Measurements from ENCODE around the gene ALDH3B1.
A peak's percentile ranks its signal among the peaks of the same experiment; 100 is the strongest.
"Not testable (repeated sequence)": the region's sequence is repeated elsewhere in the genome, so short reads cannot be mapped to it uniquely, and the experiment has no call there.

Gene ALDH3B1

GRCh38 chr11:67983951-67984350 is 26.2 kb upstream of the ALDH3B1 start:
- H3K27ac ChIP-seq: no peak overlapping the region
- no peak overlapping the region for H3K4me3 ChIP-seq (ENCODE audit: low read depth, low read length)
- no peak for DNase-seq
- no peaks in the 10 kb centered on the region for H3K27me3 ChIP-seq (ENCODE audit: insufficient read depth, low read depth, severe bottlenecking)
- no peaks in the 10 kb centered on the region for H3K36me3 ChIP-seq
- TF ChIP-seq CTCF (IDR thresholded peaks at IDR 0.05; ENCODE audit: low read depth, low read length): no peak
- no peaks in the 10 kb centered on the region for H3K9me3 ChIP-seq (ENCODE audit: severe bottlenecking)

GRCh38 chr11:67985302-67985701 is 24.8 kb upstream of the ALDH3B1 start:
- H3K4me3 ChIP-seq (ENCODE audit: low read depth, low read length); H3K27ac ChIP-seq; DNase-seq; H3K9me3 ChIP-seq (ENCODE audit: severe bottlenecking); H3K36me3 ChIP-seq; H3K27me3 ChIP-seq (ENCODE audit: insufficient read depth, low read depth, severe bottlenecking): not testable (repeated sequence)

- H3K4me3 ChIP-seq (ENCODE audit: low read depth, low read length); H3K27me3 ChIP-seq (ENCODE audit: insufficient read depth, low read depth, severe bottlenecking); H3K9me3 ChIP-seq (ENCODE audit: severe bottlenecking); DNase-seq; H3K36me3 ChIP-seq; H3K27ac ChIP-seq: not testable (repeated sequence)
Observed at GRCh38 chr11:67990546-67991346, 19.4 kb upstream of the ALDH3B1 start.

GRCh38 chr11:67991347-67992121 is 18.6 kb upstream of the ALDH3B1 start:
- not testable (repeated sequence) for H3K9me3 ChIP-seq (ENCODE audit: severe bottlenecking); H3K4me3 ChIP-seq (ENCODE audit: low read depth, low read length); DNase-seq; H3K27ac ChIP-seq; H3K36me3 ChIP-seq; H3K27me3 ChIP-seq (ENCODE audit: insufficient read depth, low read depth, severe bottlenecking)

GRCh38 chr11:67993821-67994220 is 16.3 kb upstream of the ALDH3B1 start:
- TF ChIP-seq CTCF (IDR thresholded peaks at IDR 0.05; ENCODE audit: low read depth, low read length): peak; percentile 71
- not testable (repeated sequence) for H3K4me3 ChIP-seq (ENCODE audit: low read depth, low read length); H3K36me3 ChIP-seq; H3K27ac ChIP-seq; H3K27me3 ChIP-seq (ENCODE audit: insufficient read depth, low read depth, severe bottlenecking); H3K9me3 ChIP-seq (ENCODE audit: severe bottlenecking)
- DNase-seq: peak; percentile 52

GRCh38 chr11:67994387-67994786 is 15.7 kb upstream of the ALDH3B1 start:
- not testable (repeated sequence) for H3K27me3 ChIP-seq (ENCODE audit: insufficient read depth, low read depth, severe bottlenecking); H3K4me3 ChIP-seq (ENCODE audit: low read depth, low read length); H3K9me3 ChIP-seq (ENCODE audit: severe bottlenecking); H3K27ac ChIP-seq; DNase-seq; H3K36me3 ChIP-seq

- not testable (repeated sequence) for H3K9me3 ChIP-seq (ENCODE audit: severe bottlenecking); H3K36me3 ChIP-seq; H3K27me3 ChIP-seq (ENCODE audit: insufficient read depth, low read depth, severe bottlenecking); DNase-seq; H3K4me3 ChIP-seq (ENCODE audit: low read depth, low read length); H3K27ac ChIP-seq
Observed at GRCh38 chr11:67995129-67995528, 15.0 kb upstream of the ALDH3B1 start.

GRCh38 chr11:67995579-67995978 is 14.5 kb upstream of the ALDH3B1 start:
- H3K27me3 ChIP-seq (ENCODE audit: insufficient read depth, low read depth, severe bottlenecking); H3K36me3 ChIP-seq; H3K9me3 ChIP-seq (ENCODE audit: severe bottlenecking); H3K27ac ChIP-seq; H3K4me3 ChIP-seq (ENCODE audit: low read depth, low read length); DNase-seq: not testable (repeated sequence)

GRCh38 chr11:67996051-67996450 is 14.1 kb upstream of the ALDH3B1 start:
- Histone ChIP-seq H3K4me3 (ENCODE audit: low read depth, low read length) (no peak overlapping the region), H3K27me3 (ENCODE audit: insufficient read depth, low read depth, severe bottlenecking) (no peaks in the 10 kb centered on the region), H3K9me3 (ENCODE audit: severe bottlenecking) (no peaks in the 10 kb centered on the region), H3K27ac (no peak overlapping the region), H3K36me3 (no peaks in the 10 kb centered on the region)
- DNase-seq: no peak
- no peak for TF ChIP-seq CTCF (IDR thresholded peaks at IDR 0.05; ENCODE audit: low read depth, low read length)
